T1000 (cell line): ENCODE data around the gene STAP1.
"Not testable (repeated sequence)": the region's sequence is repeated elsewhere in the genome, so short reads cannot be mapped to it uniquely, and the experiment has no call there.

Experiments
- DNase-seq: peaks from one replicate; lab custom pipeline; 2025; ENCODE audit warnings: mixed read lengths; lab: John Stamatoyannopoulos, UW

The STAP1 gene

DNA sequence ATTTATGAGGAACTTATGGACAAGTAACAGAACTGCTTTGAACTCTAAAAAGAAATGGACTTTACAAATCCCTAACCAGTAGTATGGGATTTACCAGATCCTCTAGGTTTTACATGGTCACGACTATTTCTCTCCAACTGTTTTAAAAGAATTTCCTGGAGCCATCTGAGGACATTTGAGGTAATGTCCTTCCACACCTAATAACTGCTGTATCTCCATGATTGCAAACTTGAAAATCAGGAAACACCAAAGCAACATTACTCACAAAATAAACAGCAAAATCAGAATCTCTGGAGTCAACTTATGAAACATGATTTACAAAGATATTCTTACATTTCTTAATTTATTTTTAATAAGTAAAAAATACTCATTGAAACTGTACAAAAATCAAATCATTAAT, 58.0 kb downstream of the STAP1 start:
- DNase-seq = no peak

DNA sequence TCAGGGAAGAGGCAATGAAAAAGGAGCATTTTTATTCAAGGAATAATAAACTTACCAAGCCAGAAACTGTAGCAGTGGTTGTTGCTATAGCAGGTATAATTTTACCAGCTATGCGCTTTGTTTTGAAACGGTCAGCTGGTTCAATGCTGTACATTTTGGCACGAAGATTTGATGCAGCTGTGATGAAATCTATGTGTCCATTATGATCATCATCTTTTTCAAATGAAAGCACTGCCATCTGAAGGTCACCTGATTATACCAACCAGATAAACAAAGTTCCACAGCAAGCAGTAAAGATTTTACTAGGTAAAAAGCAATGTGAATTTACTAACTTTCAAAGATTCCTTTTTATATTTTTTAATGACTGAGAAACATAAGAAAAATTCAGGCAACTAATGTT, 66.4 kb downstream of the STAP1 start:
- DNase-seq = no peak

DNA sequence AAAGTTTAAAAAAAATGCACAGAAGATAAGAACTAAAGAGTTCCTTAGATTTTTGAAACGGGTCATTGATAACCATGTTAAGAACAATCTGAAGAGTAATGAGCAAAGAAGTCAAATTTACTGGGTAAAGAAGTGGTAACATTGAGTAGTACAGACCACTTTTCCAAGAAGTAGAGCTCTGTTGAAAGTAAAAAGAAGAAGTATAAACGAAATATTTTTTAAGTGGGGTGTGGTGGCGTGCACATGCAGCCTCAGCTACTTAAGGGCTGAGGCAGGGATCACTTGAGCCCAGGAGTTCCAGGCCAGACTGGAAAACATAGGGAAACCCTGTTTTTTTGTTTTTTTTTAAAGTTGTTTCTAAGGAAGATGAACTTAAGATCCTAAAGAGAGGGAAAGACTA, 74.0 kb downstream of the STAP1 start:
- DNase-seq = no peak

DNA sequence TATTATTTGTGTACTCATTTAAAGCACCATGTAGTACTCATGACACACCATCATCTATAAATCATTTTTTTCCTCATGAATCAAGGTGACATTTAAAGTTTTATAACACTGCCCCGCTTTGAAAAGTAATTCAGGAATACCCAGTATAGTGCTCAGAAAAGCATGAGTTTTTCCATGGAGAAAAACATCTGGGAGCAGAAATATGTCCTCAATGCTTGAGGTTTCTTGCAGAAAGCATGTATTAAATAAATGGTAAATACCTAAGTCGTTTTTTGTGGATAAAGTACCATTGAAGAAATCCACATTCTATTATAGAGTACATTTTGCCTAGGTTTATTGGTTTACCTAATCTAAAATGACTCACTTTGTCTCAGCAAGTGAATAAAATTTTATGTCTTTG, 76.2 kb downstream of the STAP1 start:
- no peak for DNase-seq

DNA sequence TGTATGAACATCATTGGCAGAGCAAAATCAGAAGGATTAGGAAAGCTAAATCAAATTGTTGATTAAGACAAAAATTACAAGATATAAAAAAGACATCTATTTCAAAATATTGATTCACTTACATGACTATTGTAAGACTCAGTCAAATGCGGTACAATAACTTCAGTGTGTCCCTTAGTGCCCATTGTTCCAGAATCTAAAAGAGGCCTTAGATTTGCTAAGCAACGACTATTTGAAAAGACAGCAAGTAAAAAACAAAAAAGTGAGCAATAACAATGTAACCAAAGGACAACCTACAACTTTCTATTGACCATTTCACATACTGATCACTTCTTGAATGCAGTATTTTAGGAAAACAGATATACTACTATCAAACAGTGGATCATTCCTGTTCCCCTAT, 76.8 kb downstream of the STAP1 start:
- DNase-seq = no peak

DNA sequence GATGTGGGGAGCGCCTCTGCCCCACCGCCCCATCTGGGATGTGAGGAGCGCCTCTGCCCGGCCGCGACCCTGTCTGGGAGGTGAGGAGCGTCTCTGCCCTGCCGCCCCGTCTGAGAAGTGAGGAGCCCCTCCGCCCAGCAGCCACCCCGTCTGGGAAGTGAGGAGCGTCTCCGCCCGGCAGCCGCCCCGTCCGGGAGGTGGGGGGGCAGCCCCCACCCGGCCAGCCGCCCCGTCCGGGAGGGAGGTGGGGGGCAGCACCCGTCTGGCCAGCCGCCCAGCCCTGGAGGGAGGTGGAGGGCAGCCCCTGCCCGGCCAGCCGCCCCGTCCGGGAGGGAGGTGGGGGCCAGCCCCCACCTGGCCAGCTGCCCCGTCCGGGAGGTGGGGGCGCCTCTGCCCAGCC, 78.5 kb downstream of the STAP1 start:
- DNase-seq = not testable (repeated sequence)

DNA sequence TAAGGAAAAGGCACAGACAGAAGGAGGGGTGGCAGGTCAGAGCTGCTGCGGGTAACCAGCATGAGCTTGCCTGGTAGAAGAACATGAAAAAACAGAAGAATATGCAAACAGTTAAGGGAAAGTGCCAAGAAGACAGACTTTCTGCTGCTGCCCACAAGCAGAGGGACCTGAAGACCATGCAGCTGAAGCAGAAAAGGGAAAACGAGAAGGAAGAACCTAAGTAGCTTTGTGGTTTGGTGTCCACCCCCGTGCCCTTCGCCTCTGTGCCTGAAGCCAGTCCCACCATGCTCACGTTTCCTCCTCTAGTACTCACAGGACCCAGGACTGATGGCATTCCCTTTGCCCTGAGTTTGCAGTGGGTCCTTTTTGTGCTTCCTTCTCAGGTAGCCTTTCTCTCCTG, 79.6 kb downstream of the STAP1 start:
- DNase-seq = no peak

DNA sequence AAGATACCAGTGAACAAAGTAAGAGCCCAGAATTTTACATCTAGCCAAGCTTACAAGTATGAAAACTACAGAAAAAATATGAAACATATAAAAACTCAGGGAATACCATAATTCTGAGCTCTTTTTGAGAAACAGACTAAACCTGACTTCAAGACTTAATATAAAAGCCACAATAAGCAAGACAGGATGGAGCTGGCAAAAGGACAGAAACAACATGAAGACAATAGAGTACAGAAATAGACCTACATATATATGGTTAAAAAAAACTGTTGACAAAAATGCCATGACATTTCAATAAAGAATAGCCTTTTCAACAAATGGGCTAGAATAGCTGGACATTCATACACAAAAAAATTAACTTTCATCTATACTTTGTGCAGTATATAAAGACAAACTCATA, 93.0 kb downstream of the STAP1 start:
- no peak for DNase-seq
